ENCODE data around the gene SIGLEC10. TPM values are rescaled to one million over a fixed set of nuclear protein-coding genes. Genes with fewer than 3 reads are reported as not detected.

The SIGLEC10 gene
- total and polyA plus RNA-seq, 2 of the 4 experiments (the other 2 are of a cell fraction) = not detected

DNA sequence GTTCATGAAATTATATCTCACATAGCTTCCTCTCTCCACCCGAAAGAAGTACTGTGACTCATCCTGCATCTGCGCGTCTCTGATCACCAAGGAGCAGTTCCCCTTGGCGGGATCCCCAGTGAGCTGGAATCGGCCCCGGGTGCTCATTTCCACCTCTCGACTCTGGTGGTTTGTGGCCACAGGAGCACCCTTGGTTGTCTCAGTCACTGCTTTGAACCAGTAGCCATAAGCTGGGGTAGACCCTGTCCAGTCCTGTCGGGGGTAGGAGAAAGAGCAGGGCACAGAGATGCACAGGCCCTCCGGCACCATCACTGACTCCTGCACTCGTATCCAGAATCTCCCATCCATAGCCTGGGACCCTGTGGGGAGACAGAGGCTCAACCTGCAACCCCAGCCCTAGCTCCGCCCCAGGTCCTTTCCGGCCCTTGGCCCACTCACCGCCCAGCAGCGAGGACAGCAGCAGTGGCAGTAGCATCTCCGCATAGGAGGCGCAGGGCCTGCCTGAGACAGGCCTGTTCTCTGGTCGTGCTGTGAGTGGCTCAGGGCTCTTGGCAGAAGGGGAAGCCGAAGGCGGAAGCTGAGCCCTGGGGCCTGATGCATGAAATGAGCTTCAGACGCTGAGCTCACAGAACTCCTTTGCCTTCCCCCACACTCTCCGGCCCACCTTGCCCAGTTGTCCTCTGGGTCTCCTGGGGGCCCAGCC, at the start of gene SIGLEC10 (continued):
- TF ChIP-seq, protein P1, sequence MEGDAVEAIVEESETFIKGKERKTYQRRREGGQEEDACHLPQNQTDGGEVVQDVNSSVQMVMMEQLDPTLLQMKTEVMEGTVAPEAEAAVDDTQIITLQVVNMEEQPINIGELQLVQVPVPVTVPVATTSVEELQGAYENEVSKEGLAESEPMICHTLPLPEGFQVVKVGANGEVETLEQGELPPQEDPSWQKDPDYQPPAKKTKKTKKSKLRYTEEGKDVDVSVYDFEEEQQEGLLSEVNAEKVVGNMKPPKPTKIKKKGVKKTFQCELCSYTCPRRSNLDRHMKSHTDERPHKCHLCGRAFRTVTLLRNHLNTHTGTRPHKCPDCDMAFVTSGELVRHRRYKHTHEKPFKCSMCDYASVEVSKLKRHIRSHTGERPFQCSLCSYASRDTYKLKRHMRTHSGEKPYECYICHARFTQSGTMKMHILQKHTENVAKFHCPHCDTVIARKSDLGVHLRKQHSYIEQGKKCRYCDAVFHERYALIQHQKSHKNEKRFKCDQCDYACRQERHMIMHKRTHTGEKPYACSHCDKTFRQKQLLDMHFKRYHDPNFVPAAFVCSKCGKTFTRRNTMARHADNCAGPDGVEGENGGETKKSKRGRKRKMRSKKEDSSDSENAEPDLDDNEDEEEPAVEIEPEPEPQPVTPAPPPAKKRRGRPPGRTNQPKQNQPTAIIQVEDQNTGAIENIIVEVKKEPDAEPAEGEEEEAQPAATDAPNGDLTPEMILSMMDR (conservative IDR thresholded peaks at IDR 0.05; ENCODE audit: low read depth, low read length) = no peak

GRCh38 chr19:51466723-51467122, 49.3 kb upstream of the SIGLEC10 start:
- WGBS, 2 experiments (ENCODE audit: extremely low coverage in 2 of 2, insufficient read length in 1 of 2) = no CpG with 5 or more reads among the region's 3 CpGs
- no peaks in the 10 kb centered on the region for H3K9me1 ChIP-seq (ENCODE audit: insufficient read depth, low read length)
- TF ChIP-seq, protein P1 (conservative IDR thresholded peaks at IDR 0.05; ENCODE audit: low read depth, low read length) = no peak
- TF ChIP-seq NFE2L2 (IDR thresholded peaks at IDR 0.05; ENCODE audit: low read depth, low read length) (no peak), CHD1 (IDR thresholded peaks at IDR 0.05; ENCODE audit: low read depth, low read length) (no peak), ELK1 (IDR thresholded peaks at IDR 0.05; ENCODE audit: borderline replicate concordance, low read depth, low read length) (no peak), FOS (IDR thresholded peaks at IDR 0.05; ENCODE audit: low read depth, low read length) (no peak), MXI1 (IDR thresholded peaks at IDR 0.05; ENCODE audit: borderline replicate concordance, low read depth, low read length) (no peak), POLR2A (IDR thresholded peaks at IDR 0.05; ENCODE audit: low read depth, low read length) (no peak), MAFK (IDR thresholded peaks at IDR 0.05; ENCODE audit: low read depth, low read length) (no peak), MAZ (IDR thresholded peaks at IDR 0.05; ENCODE audit: borderline replicate concordance, low read depth, low read length) (no peak)
- TF ChIP-seq, protein P2, sequence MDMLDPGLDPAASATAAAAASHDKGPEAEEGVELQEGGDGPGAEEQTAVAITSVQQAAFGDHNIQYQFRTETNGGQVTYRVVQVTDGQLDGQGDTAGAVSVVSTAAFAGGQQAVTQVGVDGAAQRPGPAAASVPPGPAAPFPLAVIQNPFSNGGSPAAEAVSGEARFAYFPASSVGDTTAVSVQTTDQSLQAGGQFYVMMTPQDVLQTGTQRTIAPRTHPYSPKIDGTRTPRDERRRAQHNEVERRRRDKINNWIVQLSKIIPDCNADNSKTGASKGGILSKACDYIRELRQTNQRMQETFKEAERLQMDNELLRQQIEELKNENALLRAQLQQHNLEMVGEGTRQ (IDR thresholded peaks at IDR 0.05; ENCODE audit: low read depth, low read length) = no peak
- no peak overlapping the region for H2AFZ ChIP-seq (replicated peaks; ENCODE audit: low read length, poor library complexity)
- H3K56ac ChIP-seq (ENCODE audit: extremely low read depth, insufficient read depth, low read length) = no peak overlapping the region
- H3K4ac ChIP-seq (ENCODE audit: low read depth, low read length) = no peak overlapping the region
- H4K8ac ChIP-seq (ENCODE audit: low read depth in 2 of 2, low read length in 2 of 2) = no peak overlapping the region
- H4K20me1 ChIP-seq (ENCODE audit: insufficient read depth, low read length) = no peaks in the 10 kb centered on the region
- DNase-seq (no peak), ATAC-seq (ENCODE audit: low read depth) (no peak)
- no peaks in the 10 kb centered on the region for H3K27me3 ChIP-seq (ENCODE audit: control insufficient read depth, insufficient read depth, low read length)
- POLR2A ChIA-PET (ENCODE audit: unreplicated experiment) = no interaction called here
- H2BK5ac ChIP-seq (ENCODE audit: low read depth, low read length, poor library complexity, severe bottlenecking) = no peak overlapping the region
- no peak overlapping the region for H2BK20ac ChIP-seq (ENCODE audit: low read depth, low read length)
- H2BK15ac ChIP-seq (ENCODE audit: low read depth, low read length) = no peak overlapping the region
- in situ Hi-C loops (cut with MboI; ENCODE audit: low sequenced_read_pairs) = no loop called here
- H4K91ac ChIP-seq (ENCODE audit: insufficient read depth, low read depth, low read length) = no peak overlapping the region
- no peak overlapping the region for H4K5ac ChIP-seq (ENCODE audit: low read depth, low read length)
- H3K9ac ChIP-seq (ENCODE audit: low read depth, low read length) = no peak overlapping the region
- no peak overlapping the region for H3K4me3 ChIP-seq (ENCODE audit: insufficient read depth, low read depth, low read length)
- H2AK5ac ChIP-seq (ENCODE audit: low read depth, low read length) = no peak overlapping the region
- peaks cover 2% of the 10 kb centered on the region; the same call in 1 of the 2 replicates for H3K9me3 ChIP-seq (ENCODE audit: control insufficient read depth, insufficient read depth, low read length)
- no peaks in the 10 kb centered on the region for H3K4me1 ChIP-seq (ENCODE audit: control insufficient read depth, insufficient read depth, low read length)
- BruUV-seq (replicated peaks) = no TSS peak
- H3K36me3 ChIP-seq (ENCODE audit: control insufficient read depth, insufficient read depth, low read length) = no peaks in the 10 kb centered on the region
- CTCF ChIA-PET = no interaction called here
- no peak overlapping the region for H2BK120ac ChIP-seq (ENCODE audit: low read depth, low read length)
- intact Hi-C loops (cut with micrococcal nuclease) = no loop called here
- dilution Hi-C loops (cut with HindIII; ENCODE audit: low sequenced_read_pairs, unreplicated experiment) = no loop called here
- H3K18ac ChIP-seq (ENCODE audit: low read depth, low read length) = no peak overlapping the region
- H2AK9ac ChIP-seq (replicated peaks; ENCODE audit: low read depth, low read length, poor library complexity) = no peak overlapping the region
- H3K14ac ChIP-seq (replicated peaks; ENCODE audit: low read depth, low read length) = no peak overlapping the region
- H3K4me2 ChIP-seq (ENCODE audit: low read depth, low read length) = no peak overlapping the region
- no peaks in the 10 kb centered on the region for H3K79me1 ChIP-seq (ENCODE audit: low read depth in 1 of 2, low read length in 2 of 2)
- H3K23ac ChIP-seq (ENCODE audit: low read depth, low read length) = no peak overlapping the region
- H3K27ac ChIP-seq (ENCODE audit: insufficient read depth, low read length) = no peak overlapping the region

All from IMR-90 (cell line).